Panc1 (cell line): Measurements from ENCODE around the gene GLI3. TPM values are rescaled to one million over a fixed set of nuclear protein-coding genes. Genes with fewer than 3 reads are reported as not detected.

Experiments used
- ATAC-seq: fragments of 200-7000 bp; cut with Tn5 transposase; 2 replicates; pipeline ENCODE4 v1.9.1; 2020; ENCODE audit warnings: mild to moderate bottlenecking, moderate library complexity
- BruUV-seq: library from RNA; stranded (reverse); fragments of 400-500 nt; replicated peaks from 2 replicates; lab custom pipeline; 2021; lab: Mats Ljungman, UMichigan
- CTCF ChIA-PET: fragments of 300-600 bp; sonication (Branson Sonifier 250); formaldehyde crosslinking; loops from one replicate; lab custom pipeline; 2022; ENCODE audit warnings: antibody characterized with exemption; lab: Charles Lee
- POLR2A ChIA-PET: fragments of 300-600 bp; sonication (Branson Sonifier 250); formaldehyde crosslinking; loops from one replicate; lab custom pipeline; 2022; ENCODE audit warnings: antibody characterized with exemption; lab: Charles Lee
- DNase-seq: peaks from one replicate; pipeline ENCODE4 v3.0.0-alpha.2; 2010; ENCODE audit warnings: low read depth, low spot score
- H3K27ac ChIP-seq: 2 replicates; pipeline ENCODE4 v1.5.1; 2011; ENCODE audit warnings: mild to moderate bottlenecking, low read length, inconsistent platforms
- H3K27me3 ChIP-seq: fragments of 200-500 bp; sonication (Bioruptor generic); 2 replicates; pipeline ENCODE4 v1.6.0; 2014; ENCODE audit warnings: low read length, inconsistent platforms; ENCODE audit not compliant: control insufficient read depth, insufficient read depth
- H3K36me3 ChIP-seq: fragments of 200-500 bp; sonication (Bioruptor generic); 2 replicates; pipeline ENCODE4 v1.5.1; 2014; ENCODE audit warnings: inconsistent platforms, mild to moderate bottlenecking, low read length, moderate library complexity; ENCODE audit not compliant: control insufficient read depth, insufficient read depth
- H3K4me1 ChIP-seq: 2 replicates; pipeline ENCODE4 v1.5.1; 2011; ENCODE audit warnings: inconsistent platforms, mild to moderate bottlenecking, low read length, moderate library complexity; ENCODE audit not compliant: control insufficient read depth, insufficient read depth
- H3K4me3 ChIP-seq, 2 experiments: 2 replicates each; pipeline ENCODE4 v1.5.1; 2011 to 2012; ENCODE audit warnings: low read depth in 2 of 2, low read length in 2 of 2, mild to moderate bottlenecking in 2 of 2, inconsistent platforms in 1 of 2, moderate library complexity in 1 of 2
- H3K9me3 ChIP-seq: fragments of 200-500 bp; sonication (Bioruptor generic); 2 replicates; pipeline ENCODE4 v1.5.1; 2014; ENCODE audit warnings: low read depth, mild to moderate bottlenecking, inconsistent platforms, low read length, moderate library complexity; ENCODE audit not compliant: control insufficient read depth, insufficient read depth
- CTCF ChIP-seq: fragments of 450-650 bp; IDR thresholded peaks from 2 replicates; pipeline ENCODE4 v1.5.1; 2017; ENCODE audit warnings: mild to moderate bottlenecking
- POLR2AphosphoS5 ChIP-seq: IDR thresholded peaks from 2 replicates; pipeline ENCODE4 v1.6.1; 2012; ENCODE audit warnings: mild to moderate bottlenecking, low read depth, low read length, moderate library complexity
- REST ChIP-seq, 2 experiments: IDR thresholded peaks; 2 replicates each; pipeline ENCODE4 v1.6.1; 2011 to 2012; ENCODE audit warnings: low read depth in 2 of 2, control low read depth in 1 of 2, low read length in 1 of 2, mild to moderate bottlenecking in 1 of 2, moderate library complexity in 1 of 2; ENCODE audit not compliant: insufficient read depth in 1 of 2
- SIN3A ChIP-seq: IDR thresholded peaks from 2 replicates; pipeline ENCODE4 v1.6.1; 2012; ENCODE audit warnings: low read depth, mild to moderate bottlenecking, low read length, moderate library complexity, borderline replicate concordance; ENCODE audit not compliant: insufficient read depth
- TCF7L2 ChIP-seq: IDR thresholded peaks from 2 replicates; pipeline ENCODE4 v1.6.1; 2011; ENCODE audit warnings: mild to moderate bottlenecking, low read depth, low read length, inconsistent platforms
- in situ Hi-C: cut with HindIII; loops from 2 replicates; pipeline ENCODE4 v1.10.0; 2016; ENCODE audit warnings: low sequenced_read_pairs, low pct_unique_long_range_greater_than_20kb
- intact Hi-C: fragments of 100-400 bp; cut with micrococcal nuclease; formaldehyde crosslinking; loops from one replicate; pipeline ENCODE4 v1.10.0; 2022; ENCODE audit not compliant: unreplicated experiment
- total RNA-seq: library from RNA; stranded (reverse); gene quantifications from one replicate; pipeline ENCODE4 v1.2.1, GENCODE V29; 2021; ENCODE audit not compliant: unreplicated experiment

Gene GLI3
- total RNA-seq, 1 experiment from 2014 or later: 3.7 TPM

GRCh38 chr7:42232275-42232674 lies 4.7 kb downstream of the GLI3 start:
- H3K4me3 ChIP-seq: no peak overlapping the region
- ChIA-PET CTCF (interaction anchor here (0.6 kb wide), 1 partner anchor 1606 kb away, joined by 3 read pairs; no protein-coding TSS in a partner anchor), POLR2A (interaction anchor here (0.6 kb wide), 1 partner anchor 305 kb away, joined by 15 read pairs; no protein-coding TSS in a partner anchor)
- H3K27ac ChIP-seq: no peak overlapping the region
- TF ChIP-seq SIN3A (no peak), TCF7L2 (no peak), POLR2AphosphoS5 (no peak), REST (IDR thresholded peaks at IDR 0.05; ENCODE audit: insufficient read depth in 1 of 2, low read depth in 2 of 2, low read length in 1 of 2) (no peak), CTCF (no peak)
- no peaks in the 10 kb centered on the region for H3K36me3 ChIP-seq
- in situ Hi-C loops: no loop called here
- H3K9me3 ChIP-seq: no peaks in the 10 kb centered on the region
- ATAC-seq: no peak
- no TSS peak for BruUV-seq
- H3K27me3 ChIP-seq: peaks cover 15% of the 10 kb centered on the region
- no peak for DNase-seq
- intact Hi-C loops: no loop called here
- no peaks in the 10 kb centered on the region for H3K4me1 ChIP-seq

GRCh38 chr7:42231043-42231787 lies 5.8 kb downstream of the GLI3 start:
- H3K4me1 ChIP-seq: no peaks in the 10 kb centered on the region
- no peak for TF ChIP-seq SIN3A
- TF ChIP-seq REST (IDR thresholded peaks at IDR 0.05; ENCODE audit: insufficient read depth in 1 of 2, low read depth in 2 of 2, low read length in 1 of 2): no peak
- TF ChIP-seq CTCF: no peak
- TF ChIP-seq TCF7L2: no peak
- no peak for TF ChIP-seq POLR2AphosphoS5
- peaks cover 15% of the 10 kb centered on the region for H3K27me3 ChIP-seq
- in situ Hi-C loops: no loop called here
- no peak for ATAC-seq
- no peak overlapping the region for H3K27ac ChIP-seq
- intact Hi-C loops: no loop called here
- CTCF ChIA-PET: no interaction called here
- DNase-seq: no peak
- no TSS peak for BruUV-seq
- no peaks in the 10 kb centered on the region for H3K36me3 ChIP-seq
- POLR2A ChIA-PET: no interaction called here
- no peaks in the 10 kb centered on the region for H3K9me3 ChIP-seq
- H3K4me3 ChIP-seq: no peak overlapping the region
